Measurements from ENCODE around the gene MBD1. TPM values are rescaled to one million over a fixed set of nuclear protein-coding genes. Genes with fewer than 3 reads are reported as not detected.

The MBD1 gene
- total and polyA plus RNA-seq, 10 of the 15 experiments (the other 5 are each of a cell fraction or from before 2014, with no cell fraction given) = 8.4 to 97.7 (median 59.9) TPM

DNA sequence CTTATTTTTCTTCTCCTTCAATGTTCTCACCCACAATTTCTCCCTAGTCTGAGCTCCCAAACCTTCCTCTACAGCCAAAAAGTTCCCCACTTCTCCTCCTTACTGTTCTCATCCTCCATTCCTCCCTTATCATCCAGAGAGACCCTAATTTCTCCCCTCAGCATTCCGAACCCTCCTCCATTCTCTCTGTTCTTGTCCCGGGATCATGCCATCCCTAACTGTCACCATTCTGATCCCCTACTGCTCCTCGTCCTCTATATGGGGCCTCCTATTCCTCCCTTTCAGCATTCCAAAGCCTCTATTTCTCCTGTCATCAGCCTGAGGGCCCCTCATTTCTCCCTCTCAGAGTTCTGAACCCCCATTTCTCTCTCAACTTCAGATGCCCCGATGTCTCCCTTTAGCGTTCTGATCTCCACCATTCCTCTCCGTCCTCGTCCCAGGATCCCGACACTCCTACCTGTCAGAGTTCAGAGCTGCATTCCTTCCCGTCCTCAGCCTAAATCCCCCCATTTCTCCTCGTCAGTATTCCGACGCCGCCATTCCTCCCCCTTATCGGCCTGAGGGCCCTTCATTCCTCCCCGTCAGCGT is 522 bp downstream of the MBD1 start:
- DNase-seq (ENCODE audit: low read depth, low spot score) = no peak
- no peak for FAIRE-seq
- Histone ChIP-seq H4K20me1 (ENCODE audit: control insufficient read depth, insufficient read depth) (no peaks in the 10 kb centered on the region), H2AFZ (ENCODE audit: control insufficient read depth, low read depth, low read length) (peak overlapping the region; percentile 66), H3K27me3 (replicated peaks in 1 of 2; ENCODE audit: control insufficient read depth in 2 of 2, insufficient read depth in 2 of 2, low read length in 1 of 2) (no peaks in the 10 kb centered on the region), H3K4me2 (ENCODE audit: control insufficient read depth, insufficient read depth) (peak overlapping the region; percentile 95), H3K9ac (ENCODE audit: control insufficient read depth, insufficient read depth, low read length) (peak overlapping the region; percentile 81), H3K79me2 (ENCODE audit: control insufficient read depth, insufficient read depth, low read length) (peaks cover 40% of the 10 kb centered on the region), H3K4me1 (ENCODE audit: control insufficient read depth, insufficient read depth, low read length) (peaks cover 10% of the 10 kb centered on the region), H3K4me3 (peak overlapping the region; percentile 99), H3K9me3 (replicated peaks; ENCODE audit: control insufficient read depth, insufficient read depth, low read length) (no peaks in the 10 kb centered on the region), H3K36me3 (ENCODE audit: control insufficient read depth in 2 of 2, insufficient read depth in 2 of 2, low read length in 1 of 2) (peaks cover 45 to 48% of the 10 kb centered on the region in 2 experiments), H3K27ac (ENCODE audit: control insufficient read depth, insufficient read depth) (peak overlapping the region; percentile 88)
- ChIA-PET POLR2A (interaction anchor here (0.7 to 2.1 kb wide), 10 partner anchors 9 to 94 kb away, joined by 3 to 24 read pairs (median 5); partner anchors contain the start of gene SKA1), SMC1A (ENCODE audit: uncharacterized antibody, unreplicated experiment) (interaction anchor here (0.7 to 2.6 kb wide), 9 partner anchors 9 to 688 kb away, joined by 3 to 27 read pairs (median 5); no protein-coding TSS in a partner anchor), CTCF (interaction anchor here (2.3 to 3.7 kb wide), 2 partner anchors 13 to 76 kb away, joined by 19 to 37 read pairs; partner anchors contain the start of gene CFAP53), RAD21 (ENCODE audit: unreplicated experiment) (interaction anchor here (0.8 to 3.9 kb wide), 9 partner anchors 12 to 75 kb away, joined by 3 to 49 read pairs (median 4); partner anchors contain the start of gene CFAP53)
- in situ Hi-C loops (cut with MboI) (loop anchor here (10.0 to 25.0 kb wide), 3 partner anchors 74 to 1468 kb away; no protein-coding TSS in a partner anchor), intact Hi-C loops (cut with micrococcal nuclease; ENCODE audit: unreplicated experiment) (loop anchor here (1.0 to 10.0 kb wide), 4 partner anchors 14 to 1326 kb away; partner anchors contain the start of genes C18orf32, CFAP53 and SMAD7)
- TF ChIP-seq ATF7 (IDR thresholded peaks at IDR 0.05; ENCODE audit: low read depth) (no peak), IKZF2 (IDR thresholded peaks at IDR 0.05) (peak; percentile 13 to 29; a peak in 1 of 4 replicates)
- no peak for ATAC-seq
- no TSS peak for BruUV-seq (replicated peaks)
- WGBS (ENCODE audit: insufficient coverage, insufficient replicate concordance, low lambda C conversion rate, missing lambda C conversion rate) = under 1% methylated on average over 16 of the region's 16 CpGs

DNA sequence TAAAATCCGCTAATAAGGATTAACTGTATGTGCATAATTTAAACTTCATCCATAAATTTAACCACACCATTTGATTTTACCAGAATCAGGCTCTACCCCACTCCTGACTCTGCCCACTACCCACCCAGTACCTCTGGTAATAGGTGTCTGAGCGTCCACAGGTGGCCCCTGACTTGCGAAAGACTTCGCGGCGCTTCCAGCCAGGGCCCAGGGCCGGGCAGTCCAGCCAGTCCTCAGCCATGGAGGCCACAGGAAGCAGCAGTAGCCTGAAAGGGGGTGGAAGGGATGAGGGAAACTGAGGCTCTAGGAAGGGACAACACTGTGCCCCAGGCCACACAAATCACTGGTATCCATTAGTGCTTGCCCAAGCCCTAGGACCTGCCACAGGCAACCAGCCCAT is 1.6 kb downstream of the MBD1 start:
- H3K79me2 ChIP-seq (ENCODE audit: control insufficient read depth, insufficient read depth, low read length) = peaks cover 35% of the 10 kb centered on the region
- SMC1A ChIA-PET (ENCODE audit: uncharacterized antibody, unreplicated experiment) = interaction anchor here (1.9 to 2.3 kb wide), 2 partner anchors 11 to 76 kb away, joined by 18 to 20 read pairs; no protein-coding TSS in a partner anchor
- in situ Hi-C loops (cut with MboI) = loop anchor here (10.0 to 25.0 kb wide), 3 partner anchors 75 to 1467 kb away; no protein-coding TSS in a partner anchor
- BruUV-seq (replicated peaks) = no TSS peak
- H3K27ac ChIP-seq (ENCODE audit: control insufficient read depth, insufficient read depth) = peak overlapping the region; percentile 88; the same call in 1 of the 2 replicates
- peak overlapping the region; percentile 95 for H3K4me2 ChIP-seq (ENCODE audit: control insufficient read depth, insufficient read depth)
- RAD21 ChIA-PET (ENCODE audit: unreplicated experiment) = interaction anchor here (1.0 to 1.5 kb wide), 3 partner anchors 11 to 77 kb away, joined by 4 to 13 read pairs (median 6); no protein-coding TSS in a partner anchor
- no peak for FAIRE-seq
- H3K9me3 ChIP-seq (replicated peaks; ENCODE audit: control insufficient read depth, insufficient read depth, low read length) = no peaks in the 10 kb centered on the region
- H3K4me1 ChIP-seq (ENCODE audit: control insufficient read depth, insufficient read depth, low read length) = peaks cover 8% of the 10 kb centered on the region
- no peak for ATAC-seq
- no peak overlapping the region for H2AFZ ChIP-seq (ENCODE audit: control insufficient read depth, low read depth, low read length)
- H3K36me3 ChIP-seq (ENCODE audit: control insufficient read depth in 2 of 2, insufficient read depth in 2 of 2, low read length in 1 of 2) = peaks cover 46 to 56% of the 10 kb centered on the region in 2 experiments
- no peaks in the 10 kb centered on the region for H4K20me1 ChIP-seq (ENCODE audit: control insufficient read depth, insufficient read depth)
- H3K27me3 ChIP-seq (replicated peaks in 1 of 2; ENCODE audit: control insufficient read depth in 2 of 2, insufficient read depth in 2 of 2, low read length in 1 of 2) = no peaks in the 10 kb centered on the region
- peak overlapping the region; percentile 99 for H3K4me3 ChIP-seq
- no peak for DNase-seq (ENCODE audit: low read depth, low spot score)
- CTCF ChIA-PET = interaction anchor here (1.6 to 1.9 kb wide), 3 partner anchors 12 to 78 kb away, joined by 4 to 12 read pairs (median 9); no protein-coding TSS in a partner anchor
- POLR2A ChIA-PET = interaction anchor here (1.1 kb wide), 1 partner anchor 48 kb away, joined by 3 read pairs; no protein-coding TSS in a partner anchor
- intact Hi-C loops (cut with micrococcal nuclease; ENCODE audit: unreplicated experiment) = loop anchor here (2.0 to 10.0 kb wide), 3 partner anchors 13 to 1325 kb away; partner anchors contain the start of genes C18orf32, CFAP53 and SMAD7
- peak overlapping the region; percentile 81 for H3K9ac ChIP-seq (ENCODE audit: control insufficient read depth, insufficient read depth, low read length)
- WGBS (ENCODE audit: insufficient coverage, insufficient replicate concordance, low lambda C conversion rate, missing lambda C conversion rate) = 92% methylated on average over 7 of the region's 7 CpGs
- TF ChIP-seq, protein P1, sequence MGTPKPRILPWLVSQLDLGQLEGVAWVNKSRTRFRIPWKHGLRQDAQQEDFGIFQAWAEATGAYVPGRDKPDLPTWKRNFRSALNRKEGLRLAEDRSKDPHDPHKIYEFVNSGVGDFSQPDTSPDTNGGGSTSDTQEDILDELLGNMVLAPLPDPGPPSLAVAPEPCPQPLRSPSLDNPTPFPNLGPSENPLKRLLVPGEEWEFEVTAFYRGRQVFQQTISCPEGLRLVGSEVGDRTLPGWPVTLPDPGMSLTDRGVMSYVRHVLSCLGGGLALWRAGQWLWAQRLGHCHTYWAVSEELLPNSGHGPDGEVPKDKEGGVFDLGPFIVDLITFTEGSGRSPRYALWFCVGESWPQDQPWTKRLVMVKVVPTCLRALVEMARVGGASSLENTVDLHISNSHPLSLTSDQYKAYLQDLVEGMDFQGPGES (IDR thresholded peaks at IDR 0.05) = no peak
- TF ChIP-seq JUNB (IDR thresholded peaks at IDR 0.05) (no peak), SMARCA5 (IDR thresholded peaks at IDR 0.05) (no peak), RELB (IDR thresholded peaks at IDR 0.05; ENCODE audit: low read depth) (no peak), POLR2AphosphoS5 (IDR thresholded peaks at IDR 0.05; ENCODE audit: low read length) (no peak; the same call in 1 of the 2 replicates), SIN3A (IDR thresholded peaks at IDR 0.05; ENCODE audit: low read depth, low read length) (no peak)
- TF ChIP-seq, protein P2, sequence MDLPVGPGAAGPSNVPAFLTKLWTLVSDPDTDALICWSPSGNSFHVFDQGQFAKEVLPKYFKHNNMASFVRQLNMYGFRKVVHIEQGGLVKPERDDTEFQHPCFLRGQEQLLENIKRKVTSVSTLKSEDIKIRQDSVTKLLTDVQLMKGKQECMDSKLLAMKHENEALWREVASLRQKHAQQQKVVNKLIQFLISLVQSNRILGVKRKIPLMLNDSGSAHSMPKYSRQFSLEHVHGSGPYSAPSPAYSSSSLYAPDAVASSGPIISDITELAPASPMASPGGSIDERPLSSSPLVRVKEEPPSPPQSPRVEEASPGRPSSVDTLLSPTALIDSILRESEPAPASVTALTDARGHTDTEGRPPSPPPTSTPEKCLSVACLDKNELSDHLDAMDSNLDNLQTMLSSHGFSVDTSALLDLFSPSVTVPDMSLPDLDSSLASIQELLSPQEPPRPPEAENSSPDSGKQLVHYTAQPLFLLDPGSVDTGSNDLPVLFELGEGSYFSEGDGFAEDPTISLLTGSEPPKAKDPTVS (IDR thresholded peaks at IDR 0.05; ENCODE audit: low read depth, low read length) = no peak

Measured in GM12878 (cell line).